ENCODE results near the gene TRMT1. TPM values are rescaled to one million over a fixed set of nuclear protein-coding genes. Genes with fewer than 3 reads are reported as not detected.

The TRMT1 gene
- total RNA-seq, 1 experiment from 2014 or later = 106 TPM

DNA sequence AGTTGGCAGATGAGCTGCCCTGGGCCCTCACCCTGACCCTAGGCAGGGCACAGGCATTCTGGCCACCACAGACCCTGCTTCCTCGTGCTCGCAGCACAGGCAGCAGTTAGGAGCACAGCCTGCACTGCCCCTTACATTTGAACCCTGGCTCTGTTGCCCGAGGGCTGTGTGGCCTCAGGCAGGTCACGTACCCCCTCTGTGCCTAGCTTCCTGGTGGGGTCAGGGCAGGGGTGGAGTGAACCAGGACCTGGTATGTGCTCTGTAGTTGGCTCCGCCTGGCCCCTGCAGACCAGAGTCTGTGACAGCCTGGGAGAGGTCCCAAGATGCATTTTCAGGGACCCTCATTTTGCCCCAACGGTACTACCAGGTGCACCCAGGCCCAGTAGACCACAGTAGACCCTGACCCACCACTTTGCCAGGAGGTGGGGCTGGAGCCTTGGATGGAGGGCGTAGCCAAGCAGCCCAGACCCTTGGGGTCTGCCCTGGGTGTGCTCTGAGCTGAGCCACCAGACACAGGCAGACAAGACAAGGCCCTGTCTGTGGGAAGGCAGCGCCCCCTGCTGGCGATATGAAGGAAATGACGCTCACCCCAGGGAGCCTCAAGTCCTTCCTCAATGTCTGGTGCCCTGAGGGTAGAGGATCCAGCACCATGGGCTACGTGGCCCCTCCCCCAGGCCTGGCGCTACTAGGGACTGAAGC is 23.0 kb downstream of the TRMT1 start (continued):
- TF ChIP-seq ZNF423 (CRISPR knock-in tag; IDR thresholded peaks at IDR 0.05) = 0 out of 2 replicates have a peak, but pooled peaks have one; percentile 6
- TF ChIP-seq, protein P1, sequence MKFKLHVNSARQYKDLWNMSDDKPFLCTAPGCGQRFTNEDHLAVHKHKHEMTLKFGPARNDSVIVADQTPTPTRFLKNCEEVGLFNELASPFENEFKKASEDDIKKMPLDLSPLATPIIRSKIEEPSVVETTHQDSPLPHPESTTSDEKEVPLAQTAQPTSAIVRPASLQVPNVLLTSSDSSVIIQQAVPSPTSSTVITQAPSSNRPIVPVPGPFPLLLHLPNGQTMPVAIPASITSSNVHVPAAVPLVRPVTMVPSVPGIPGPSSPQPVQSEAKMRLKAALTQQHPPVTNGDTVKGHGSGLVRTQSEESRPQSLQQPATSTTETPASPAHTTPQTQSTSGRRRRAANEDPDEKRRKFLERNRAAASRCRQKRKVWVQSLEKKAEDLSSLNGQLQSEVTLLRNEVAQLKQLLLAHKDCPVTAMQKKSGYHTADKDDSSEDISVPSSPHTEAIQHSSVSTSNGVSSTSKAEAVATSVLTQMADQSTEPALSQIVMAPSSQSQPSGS (CRISPR knock-in tag; IDR thresholded peaks at IDR 0.05; ENCODE audit: borderline replicate concordance, low read depth) = no peak
- no peak for TF ChIP-seq OVOL2 (CRISPR knock-in tag; IDR thresholded peaks at IDR 0.05; ENCODE audit: borderline replicate concordance)
- TF ChIP-seq ZNF232 (CRISPR knock-in tag; IDR thresholded peaks at IDR 0.05) = no peak
- no peak for TF ChIP-seq RELA (CRISPR knock-in tag; IDR thresholded peaks at IDR 0.05; ENCODE audit: borderline replicate concordance)
- TF ChIP-seq TCF7 (CRISPR knock-in tag; IDR thresholded peaks at IDR 0.05; ENCODE audit: low read depth) = no peak
- TF ChIP-seq, protein P2, sequence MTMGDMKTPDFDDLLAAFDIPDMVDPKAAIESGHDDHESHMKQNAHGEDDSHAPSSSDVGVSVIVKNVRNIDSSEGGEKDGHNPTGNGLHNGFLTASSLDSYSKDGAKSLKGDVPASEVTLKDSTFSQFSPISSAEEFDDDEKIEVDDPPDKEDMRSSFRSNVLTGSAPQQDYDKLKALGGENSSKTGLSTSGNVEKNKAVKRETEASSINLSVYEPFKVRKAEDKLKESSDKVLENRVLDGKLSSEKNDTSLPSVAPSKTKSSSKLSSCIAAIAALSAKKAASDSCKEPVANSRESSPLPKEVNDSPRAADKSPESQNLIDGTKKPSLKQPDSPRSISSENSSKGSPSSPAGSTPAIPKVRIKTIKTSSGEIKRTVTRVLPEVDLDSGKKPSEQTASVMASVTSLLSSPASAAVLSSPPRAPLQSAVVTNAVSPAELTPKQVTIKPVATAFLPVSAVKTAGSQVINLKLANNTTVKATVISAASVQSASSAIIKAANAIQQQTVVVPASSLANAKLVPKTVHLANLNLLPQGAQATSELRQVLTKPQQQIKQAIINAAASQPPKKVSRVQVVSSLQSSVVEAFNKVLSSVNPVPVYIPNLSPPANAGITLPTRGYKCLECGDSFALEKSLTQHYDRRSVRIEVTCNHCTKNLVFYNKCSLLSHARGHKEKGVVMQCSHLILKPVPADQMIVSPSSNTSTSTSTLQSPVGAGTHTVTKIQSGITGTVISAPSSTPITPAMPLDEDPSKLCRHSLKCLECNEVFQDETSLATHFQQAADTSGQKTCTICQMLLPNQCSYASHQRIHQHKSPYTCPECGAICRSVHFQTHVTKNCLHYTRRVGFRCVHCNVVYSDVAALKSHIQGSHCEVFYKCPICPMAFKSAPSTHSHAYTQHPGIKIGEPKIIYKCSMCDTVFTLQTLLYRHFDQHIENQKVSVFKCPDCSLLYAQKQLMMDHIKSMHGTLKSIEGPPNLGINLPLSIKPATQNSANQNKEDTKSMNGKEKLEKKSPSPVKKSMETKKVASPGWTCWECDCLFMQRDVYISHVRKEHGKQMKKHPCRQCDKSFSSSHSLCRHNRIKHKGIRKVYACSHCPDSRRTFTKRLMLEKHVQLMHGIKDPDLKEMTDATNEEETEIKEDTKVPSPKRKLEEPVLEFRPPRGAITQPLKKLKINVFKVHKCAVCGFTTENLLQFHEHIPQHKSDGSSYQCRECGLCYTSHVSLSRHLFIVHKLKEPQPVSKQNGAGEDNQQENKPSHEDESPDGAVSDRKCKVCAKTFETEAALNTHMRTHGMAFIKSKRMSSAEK (CRISPR knock-in tag; IDR thresholded peaks at IDR 0.05; ENCODE audit: borderline replicate concordance) = no peak
- TF ChIP-seq HMGA2 (CRISPR knock-in tag; IDR thresholded peaks at IDR 0.05) = no peak
- TF ChIP-seq CREB1 (CRISPR knock-in tag; IDR thresholded peaks at IDR 0.05) = no peak
- no peak for TF ChIP-seq NR2C2 (CRISPR knock-in tag; IDR thresholded peaks at IDR 0.05)
- TF ChIP-seq ZBTB21 (CRISPR knock-in tag; IDR thresholded peaks at IDR 0.05; ENCODE audit: borderline replicate concordance) = 0 out of 2 replicates have a peak, but pooled peaks have one; percentile 38
- TF ChIP-seq, protein P3, sequence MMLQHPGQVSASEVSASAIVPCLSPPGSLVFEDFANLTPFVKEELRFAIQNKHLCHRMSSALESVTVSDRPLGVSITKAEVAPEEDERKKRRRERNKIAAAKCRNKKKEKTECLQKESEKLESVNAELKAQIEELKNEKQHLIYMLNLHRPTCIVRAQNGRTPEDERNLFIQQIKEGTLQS (CRISPR knock-in tag; conservative IDR thresholded peaks at IDR 0.05) = no peak
- no peak for TF ChIP-seq NFYB (CRISPR knock-in tag; conservative IDR thresholded peaks at IDR 0.05; ENCODE audit: low read depth)
- TF ChIP-seq NFE2L1 (CRISPR knock-in tag; IDR thresholded peaks at IDR 0.05) = no peak
- no peak for TF ChIP-seq KAT7 (CRISPR knock-in tag; IDR thresholded peaks at IDR 0.05; ENCODE audit: borderline replicate concordance)
- no peak for TF ChIP-seq ZNF263 (CRISPR knock-in tag; IDR thresholded peaks at IDR 0.05; ENCODE audit: low read depth)
- TF ChIP-seq, protein P4, sequence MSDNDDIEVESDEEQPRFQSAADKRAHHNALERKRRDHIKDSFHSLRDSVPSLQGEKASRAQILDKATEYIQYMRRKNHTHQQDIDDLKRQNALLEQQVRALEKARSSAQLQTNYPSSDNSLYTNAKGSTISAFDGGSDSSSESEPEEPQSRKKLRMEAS (CRISPR knock-in tag; IDR thresholded peaks at IDR 0.05) = no peak
- no peak for TF ChIP-seq SP1 (CRISPR knock-in tag; conservative IDR thresholded peaks at IDR 0.05)
- TF ChIP-seq, protein P5, sequence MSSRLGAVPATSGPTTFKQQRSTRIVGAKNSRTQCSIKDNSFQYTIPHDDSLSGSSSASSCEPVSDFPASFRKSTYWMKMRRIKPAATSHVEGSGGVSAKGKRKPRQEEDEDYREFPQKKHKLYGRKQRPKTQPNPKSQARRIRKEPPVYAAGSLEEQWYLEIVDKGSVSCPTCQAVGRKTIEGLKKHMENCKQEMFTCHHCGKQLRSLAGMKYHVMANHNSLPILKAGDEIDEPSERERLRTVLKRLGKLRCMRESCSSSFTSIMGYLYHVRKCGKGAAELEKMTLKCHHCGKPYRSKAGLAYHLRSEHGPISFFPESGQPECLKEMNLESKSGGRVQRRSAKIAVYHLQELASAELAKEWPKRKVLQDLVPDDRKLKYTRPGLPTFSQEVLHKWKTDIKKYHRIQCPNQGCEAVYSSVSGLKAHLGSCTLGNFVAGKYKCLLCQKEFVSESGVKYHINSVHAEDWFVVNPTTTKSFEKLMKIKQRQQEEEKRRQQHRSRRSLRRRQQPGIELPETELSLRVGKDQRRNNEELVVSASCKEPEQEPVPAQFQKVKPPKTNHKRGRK (CRISPR knock-in tag; IDR thresholded peaks at IDR 0.05; ENCODE audit: borderline replicate concordance) = no peak
- TF ChIP-seq, protein P6, sequence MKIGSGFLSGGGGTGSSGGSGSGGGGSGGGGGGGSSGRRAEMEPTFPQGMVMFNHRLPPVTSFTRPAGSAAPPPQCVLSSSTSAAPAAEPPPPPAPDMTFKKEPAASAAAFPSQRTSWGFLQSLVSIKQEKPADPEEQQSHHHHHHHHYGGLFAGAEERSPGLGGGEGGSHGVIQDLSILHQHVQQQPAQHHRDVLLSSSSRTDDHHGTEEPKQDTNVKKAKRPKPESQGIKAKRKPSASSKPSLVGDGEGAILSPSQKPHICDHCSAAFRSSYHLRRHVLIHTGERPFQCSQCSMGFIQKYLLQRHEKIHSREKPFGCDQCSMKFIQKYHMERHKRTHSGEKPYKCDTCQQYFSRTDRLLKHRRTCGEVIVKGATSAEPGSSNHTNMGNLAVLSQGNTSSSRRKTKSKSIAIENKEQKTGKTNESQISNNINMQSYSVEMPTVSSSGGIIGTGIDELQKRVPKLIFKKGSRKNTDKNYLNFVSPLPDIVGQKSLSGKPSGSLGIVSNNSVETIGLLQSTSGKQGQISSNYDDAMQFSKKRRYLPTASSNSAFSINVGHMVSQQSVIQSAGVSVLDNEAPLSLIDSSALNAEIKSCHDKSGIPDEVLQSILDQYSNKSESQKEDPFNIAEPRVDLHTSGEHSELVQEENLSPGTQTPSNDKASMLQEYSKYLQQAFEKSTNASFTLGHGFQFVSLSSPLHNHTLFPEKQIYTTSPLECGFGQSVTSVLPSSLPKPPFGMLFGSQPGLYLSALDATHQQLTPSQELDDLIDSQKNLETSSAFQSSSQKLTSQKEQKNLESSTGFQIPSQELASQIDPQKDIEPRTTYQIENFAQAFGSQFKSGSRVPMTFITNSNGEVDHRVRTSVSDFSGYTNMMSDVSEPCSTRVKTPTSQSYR (CRISPR knock-in tag; IDR thresholded peaks at IDR 0.05) = no peak
- TF ChIP-seq SMAD4 (CRISPR knock-in tag; IDR thresholded peaks at IDR 0.05) = no peak
- TF ChIP-seq, protein P7, sequence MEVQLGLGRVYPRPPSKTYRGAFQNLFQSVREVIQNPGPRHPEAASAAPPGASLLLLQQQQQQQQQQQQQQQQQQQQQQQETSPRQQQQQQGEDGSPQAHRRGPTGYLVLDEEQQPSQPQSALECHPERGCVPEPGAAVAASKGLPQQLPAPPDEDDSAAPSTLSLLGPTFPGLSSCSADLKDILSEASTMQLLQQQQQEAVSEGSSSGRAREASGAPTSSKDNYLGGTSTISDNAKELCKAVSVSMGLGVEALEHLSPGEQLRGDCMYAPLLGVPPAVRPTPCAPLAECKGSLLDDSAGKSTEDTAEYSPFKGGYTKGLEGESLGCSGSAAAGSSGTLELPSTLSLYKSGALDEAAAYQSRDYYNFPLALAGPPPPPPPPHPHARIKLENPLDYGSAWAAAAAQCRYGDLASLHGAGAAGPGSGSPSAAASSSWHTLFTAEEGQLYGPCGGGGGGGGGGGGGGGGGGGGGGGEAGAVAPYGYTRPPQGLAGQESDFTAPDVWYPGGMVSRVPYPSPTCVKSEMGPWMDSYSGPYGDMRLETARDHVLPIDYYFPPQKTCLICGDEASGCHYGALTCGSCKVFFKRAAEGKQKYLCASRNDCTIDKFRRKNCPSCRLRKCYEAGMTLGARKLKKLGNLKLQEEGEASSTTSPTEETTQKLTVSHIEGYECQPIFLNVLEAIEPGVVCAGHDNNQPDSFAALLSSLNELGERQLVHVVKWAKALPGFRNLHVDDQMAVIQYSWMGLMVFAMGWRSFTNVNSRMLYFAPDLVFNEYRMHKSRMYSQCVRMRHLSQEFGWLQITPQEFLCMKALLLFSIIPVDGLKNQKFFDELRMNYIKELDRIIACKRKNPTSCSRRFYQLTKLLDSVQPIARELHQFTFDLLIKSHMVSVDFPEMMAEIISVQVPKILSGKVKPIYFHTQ (CRISPR knock-in tag; IDR thresholded peaks at IDR 0.05) = no peak
- TF ChIP-seq ZNF121 (CRISPR knock-in tag; IDR thresholded peaks at IDR 0.05) = no peak
- TF ChIP-seq SMAD3 (CRISPR knock-in tag; IDR thresholded peaks at IDR 0.05; ENCODE audit: borderline replicate concordance) = no peak
- TF ChIP-seq, protein P8, sequence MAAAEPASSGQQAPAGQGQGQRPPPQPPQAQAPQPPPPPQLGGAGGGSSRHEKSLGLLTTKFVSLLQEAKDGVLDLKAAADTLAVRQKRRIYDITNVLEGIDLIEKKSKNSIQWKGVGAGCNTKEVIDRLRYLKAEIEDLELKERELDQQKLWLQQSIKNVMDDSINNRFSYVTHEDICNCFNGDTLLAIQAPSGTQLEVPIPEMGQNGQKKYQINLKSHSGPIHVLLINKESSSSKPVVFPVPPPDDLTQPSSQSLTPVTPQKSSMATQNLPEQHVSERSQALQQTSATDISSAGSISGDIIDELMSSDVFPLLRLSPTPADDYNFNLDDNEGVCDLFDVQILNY (CRISPR knock-in tag; IDR thresholded peaks at IDR 0.05) = no peak

All from WTC11 (cell line).